CD14-positive monocyte (primary cell): ENCODE data around the gene PPM1B. TPM values are rescaled to one million over a fixed set of nuclear protein-coding genes. Genes with fewer than 3 reads are reported as not detected.

ENCODE experiments used
- DNase-seq, 3 donors: peaks; one replicate each; pipeline ENCODE4 v3.0.0-alpha.2; 2011 to 2022
- H2AFZ ChIP-seq: 2 replicates; pipeline ENCODE4 v1.6.0; 2012; ENCODE audit warnings: mild to moderate bottlenecking, low read depth, low read length, inconsistent platforms; ENCODE audit not compliant: insufficient read depth, poor library complexity, severe bottlenecking
- H3K27ac ChIP-seq, 2 donors: 1 replicate in 1 of 2; 2 replicates in 1 of 2; pipeline ENCODE4 v1.5.1; 2012 to 2013; ENCODE audit warnings: low read length in 2 of 2, control low read depth in 1 of 2, inconsistent platforms in 1 of 2, low read depth in 1 of 2, mild to moderate bottlenecking in 1 of 2
- H3K27me3 ChIP-seq, 2 donors: one replicate each; pipeline versions ENCODE4 v1.6.0 to v1.6.1; 2011 to 2013; ENCODE audit warnings: low read length in 2 of 2; ENCODE audit not compliant: control insufficient read depth in 2 of 2, insufficient read depth in 2 of 2
- H3K36me3 ChIP-seq, 2 donors: replicated peaks in 1 of 2; 1 replicate in 1 of 2; 2 replicates in 1 of 2; pipeline versions ENCODE4 v1.5.1 to v1.6.1; 2012 to 2013; ENCODE audit warnings: low read length in 2 of 2, control low read depth in 1 of 2, inconsistent platforms in 1 of 2, mild to moderate bottlenecking in 1 of 2; ENCODE audit not compliant: insufficient read depth in 2 of 2, control insufficient read depth in 1 of 2
- H3K4me1 ChIP-seq, 2 donors: 1 replicate in 1 of 2; 2 replicates in 1 of 2; pipeline versions ENCODE4 v1.5.1 to v1.6.1; 2012 to 2013; ENCODE audit warnings: low read length in 2 of 2, control low read depth in 1 of 2, inconsistent platforms in 1 of 2, mild to moderate bottlenecking in 1 of 2, moderate library complexity in 1 of 2; ENCODE audit not compliant: insufficient read depth in 2 of 2, control insufficient read depth in 1 of 2
- H3K4me2 ChIP-seq: replicated peaks from 2 replicates; pipeline ENCODE3; 2012; ENCODE audit warnings: low read length, moderate library complexity, mild to moderate bottlenecking; ENCODE audit not compliant: poor library complexity, severe bottlenecking; ENCODE audit errors: extremely low read depth
- H3K4me3 ChIP-seq, 3 experiments: fragments of 200-600 bp in 1 of 3; sonication (generic) in 1 of 3; replicated peaks in 1 of 3; 1 replicate in 2 of 3; 2 replicates in 1 of 3; pipeline ENCODE4 v1.5.1; 2011 to 2013; ENCODE audit warnings: low read length in 3 of 3, mild to moderate bottlenecking in 3 of 3, control low read depth in 2 of 3, low read depth in 2 of 3, inconsistent platforms in 1 of 3, moderate library complexity in 1 of 3
- H3K79me2 ChIP-seq: 2 replicates; pipeline ENCODE4 v1.6.0; 2012; ENCODE audit warnings: mild to moderate bottlenecking, control low read depth, inconsistent platforms, low read length, moderate library complexity; ENCODE audit not compliant: insufficient read depth
- H3K9ac ChIP-seq: 2 replicates; pipeline ENCODE4 v1.6.0; 2017; ENCODE audit warnings: low read length, mild to moderate bottlenecking; ENCODE audit not compliant: insufficient read depth, poor library complexity, severe bottlenecking
- H3K9me3 ChIP-seq, 2 donors: replicated peaks in 1 of 2; 1 replicate in 1 of 2; 2 replicates in 1 of 2; pipeline versions ENCODE4 v1.5.1 to v1.6.1; 2012 to 2013; ENCODE audit warnings: low read length in 2 of 2, control low read depth in 1 of 2; ENCODE audit not compliant: control insufficient read depth in 1 of 2, insufficient read depth in 1 of 2
- H4K20me1 ChIP-seq: 2 replicates; pipeline ENCODE4 v1.6.0; 2012; ENCODE audit warnings: mild to moderate bottlenecking, low read length, control low read depth, moderate library complexity; ENCODE audit not compliant: insufficient read depth
- H3K27ac Mint-ChIP-seq, 7 donors: one replicate each; pipeline ENCODE4 v1.8.0; 2020; ENCODE audit warnings: mild to moderate bottlenecking in 7 of 7, mixed read lengths in 7 of 7, moderate library complexity in 6 of 7, inconsistent platforms in 2 of 7
- H3K27me3 Mint-ChIP-seq, 3 donors: one replicate each; pipeline ENCODE4 v1.8.0; 2021 to 2022; ENCODE audit warnings: low read depth in 3 of 3, mild to moderate bottlenecking in 3 of 3, mixed read lengths in 3 of 3, moderate library complexity in 3 of 3, inconsistent platforms in 1 of 3
- H3K36me3 Mint-ChIP-seq, 2 donors: one replicate each; pipeline ENCODE4 v1.8.0; 2020; ENCODE audit warnings: mixed read lengths in 2 of 2, inconsistent platforms in 1 of 2, mild to moderate bottlenecking in 1 of 2
- H3K4me1 Mint-ChIP-seq: one replicate; pipeline ENCODE4 v1.8.0; 2020; ENCODE audit warnings: mild to moderate bottlenecking, mixed read lengths
- H3K4me3 Mint-ChIP-seq, 2 donors: one replicate each; pipeline ENCODE4 v1.8.0; 2020; ENCODE audit warnings: mild to moderate bottlenecking in 2 of 2, mixed read lengths in 2 of 2, moderate library complexity in 1 of 2
- H3K9me3 Mint-ChIP-seq, 7 donors: one replicate each; pipeline ENCODE4 v1.8.0; 2020 to 2022; ENCODE audit warnings: mixed read lengths in 7 of 7, mild to moderate bottlenecking in 6 of 7, moderate library complexity in 6 of 7, inconsistent platforms in 2 of 7
- WGBS: methylation state at CpG from one replicate; pipeline ENCODE4 v1.1.5; 2013; ENCODE audit warnings: missing lambda C conversion rate; ENCODE audit not compliant: insufficient coverage; 5-methylcytosine and 5-hydroxymethylcytosine counted together
- intact Hi-C, 2 donors: fragments of 100-400 bp; cut with micrococcal nuclease; formaldehyde crosslinking; loops; one replicate each; pipeline versions ENCODE4 v1.15.0 to v1.15.1; 2023
- polyA plus RNA-seq, 3 donors: library from polyadenylated mRNA; depleted of rRNA in 1 of 3; unstranded in 2 of 3; stranded (reverse) in 1 of 3; fragments of 300-500 nt in 2 of 3; fragments of >200 nt in 1 of 3; fragmentation: Illumina TruSeq in 2 of 3; gene quantifications; 1 replicate in 2 of 3; 2 replicates in 1 of 3; pipeline ENCODE4 v1.2.3, GENCODE V29; 2012 to 2021
- TF ChIP-seq, protein P1 (sequence below): fragments of 200-600 bp; IDR thresholded peaks from one replicate; pipeline ENCODE4 v1.8.0; 2022; ENCODE audit warnings: antibody characterized with exemption, mild to moderate bottlenecking

PPM1B gene
- polyA plus RNA-seq, 3 donors, result 17.7 to 34.6 (median 24.9) TPM

DNA sequence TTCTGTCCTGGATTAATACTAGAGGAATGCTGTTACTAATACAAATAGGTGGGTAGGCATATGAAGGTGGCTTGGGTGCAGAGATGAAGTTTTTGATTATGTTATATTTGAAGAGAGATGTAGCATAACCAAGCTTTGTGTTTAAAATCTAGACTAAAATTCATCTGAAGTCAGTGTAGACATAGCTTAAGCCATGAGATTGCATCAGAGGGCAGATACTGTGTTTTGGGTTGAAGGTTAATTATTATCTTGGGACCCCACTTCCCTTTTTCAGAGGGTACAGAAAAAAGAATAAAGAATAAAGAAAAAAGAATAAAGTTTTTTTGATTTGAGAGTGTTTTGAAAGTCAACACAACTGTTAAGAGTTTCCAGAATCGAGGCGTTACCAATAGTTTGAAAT lies 13.0 kb downstream of the PPM1B start:
- no peak for DNase-seq
- H3K27ac ChIP-seq, result peak overlapping the region in 1 of 2 donors; percentile 34
- no peak overlapping the region for H3K4me3 ChIP-seq
- Mint-ChIP-seq H3K36me3 (peaks cover 15 to 32% of the 10 kb centered on the region in 2 donors), H3K27me3 (peaks cover 0 to 1% (median 0%) of the 10 kb centered on the region in 3 donors), H3K9me3 (no peaks in the 10 kb centered on the region), H3K27ac (peak overlapping the region in 3 of 7 donors; percentile 4 to 55 (median 6)), H3K4me1 (peaks cover 60% of the 10 kb centered on the region), H3K4me3 (no peak overlapping the region)
- TF ChIP-seq, protein P1, sequence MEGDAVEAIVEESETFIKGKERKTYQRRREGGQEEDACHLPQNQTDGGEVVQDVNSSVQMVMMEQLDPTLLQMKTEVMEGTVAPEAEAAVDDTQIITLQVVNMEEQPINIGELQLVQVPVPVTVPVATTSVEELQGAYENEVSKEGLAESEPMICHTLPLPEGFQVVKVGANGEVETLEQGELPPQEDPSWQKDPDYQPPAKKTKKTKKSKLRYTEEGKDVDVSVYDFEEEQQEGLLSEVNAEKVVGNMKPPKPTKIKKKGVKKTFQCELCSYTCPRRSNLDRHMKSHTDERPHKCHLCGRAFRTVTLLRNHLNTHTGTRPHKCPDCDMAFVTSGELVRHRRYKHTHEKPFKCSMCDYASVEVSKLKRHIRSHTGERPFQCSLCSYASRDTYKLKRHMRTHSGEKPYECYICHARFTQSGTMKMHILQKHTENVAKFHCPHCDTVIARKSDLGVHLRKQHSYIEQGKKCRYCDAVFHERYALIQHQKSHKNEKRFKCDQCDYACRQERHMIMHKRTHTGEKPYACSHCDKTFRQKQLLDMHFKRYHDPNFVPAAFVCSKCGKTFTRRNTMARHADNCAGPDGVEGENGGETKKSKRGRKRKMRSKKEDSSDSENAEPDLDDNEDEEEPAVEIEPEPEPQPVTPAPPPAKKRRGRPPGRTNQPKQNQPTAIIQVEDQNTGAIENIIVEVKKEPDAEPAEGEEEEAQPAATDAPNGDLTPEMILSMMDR, result no peak
- H3K79me2 ChIP-seq, result peaks cover 100% of the 10 kb centered on the region
- intact Hi-C loops, result no loop called here
- H3K9ac ChIP-seq, result no peak overlapping the region
- H3K9me3 ChIP-seq, result no peaks in the 10 kb centered on the region
- peaks cover 98% of the 10 kb centered on the region for H4K20me1 ChIP-seq
- H3K4me2 ChIP-seq, result no peak overlapping the region
- H3K27me3 ChIP-seq, result no peaks in the 10 kb centered on the region
- no CpG with 5 or more reads among the region's 2 CpGs for WGBS
- peaks cover 3 to 13% of the 10 kb centered on the region in 2 donors for H3K36me3 ChIP-seq
- H3K4me1 ChIP-seq, result peaks cover 28 to 44% of the 10 kb centered on the region in 2 donors
- H2AFZ ChIP-seq, result no peak overlapping the region

DNA sequence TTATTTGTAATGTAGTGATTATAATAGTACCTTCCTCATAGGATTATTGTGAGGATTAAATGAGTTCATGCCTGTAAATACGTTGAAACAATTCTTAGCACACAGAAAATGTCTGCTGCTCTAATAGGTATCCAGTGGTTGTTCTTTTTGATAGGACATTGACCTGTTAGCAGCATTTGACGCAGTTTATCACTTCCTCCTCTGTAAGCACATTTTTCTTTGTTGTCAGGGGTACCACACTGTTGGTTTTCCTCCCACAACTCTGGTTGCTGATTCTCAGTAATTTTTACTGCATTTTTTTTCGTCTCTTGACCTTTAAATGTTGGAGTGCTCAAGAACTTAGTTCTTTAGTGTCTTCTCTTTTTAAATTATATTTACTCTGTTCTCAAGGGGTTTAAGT lies 15.4 kb downstream of the PPM1B start:
- H3K4me3 ChIP-seq, result no peak overlapping the region

More for the DNA sequence above, 15.4 kb downstream of the PPM1B start:
- no peaks in the 10 kb centered on the region for H3K27me3 ChIP-seq
- no CpG with 5 or more reads among the region's 3 CpGs for WGBS
- Mint-ChIP-seq H3K4me1 (peaks cover 80% of the 10 kb centered on the region), H3K9me3 (no peaks in the 10 kb centered on the region), H3K36me3 (peaks cover 12 to 20% of the 10 kb centered on the region in 2 donors), H3K27ac (peak overlapping the region; percentile 38 to 83 (median 69)), H3K27me3 (peaks cover 0 to 3% (median 1%) of the 10 kb centered on the region in 3 donors), H3K4me3 (no peak overlapping the region)
- H3K9me3 ChIP-seq, result no peaks in the 10 kb centered on the region
- H3K4me1 ChIP-seq, result peaks cover 47 to 68% of the 10 kb centered on the region in 2 donors
- H4K20me1 ChIP-seq, result peaks cover 90% of the 10 kb centered on the region
- no peak for DNase-seq
- peaks cover 3 to 13% of the 10 kb centered on the region in 2 donors for H3K36me3 ChIP-seq
- TF ChIP-seq, protein P1, result no peak
- no peak overlapping the region for H2AFZ ChIP-seq
- peaks cover 99% of the 10 kb centered on the region for H3K79me2 ChIP-seq
- H3K9ac ChIP-seq, result no peak overlapping the region
- intact Hi-C loops, result no loop called here
- no peak overlapping the region for H3K4me2 ChIP-seq
- H3K27ac ChIP-seq, result peak overlapping the region in 1 of 2 donors; percentile 49
